NCI-H2029 treated with DMSO at 0.1 percent for 48 hours (cell line): ENCODE data around the gene TACSTD2.
"Not testable (repeated sequence)": the region's sequence is repeated elsewhere in the genome, so short reads cannot be mapped to it uniquely, and the experiment has no call there.

ENCODE experiments used
- DNase-seq: peaks from one replicate; lab custom pipeline; 2025; lab: John Stamatoyannopoulos, UW

The TACSTD2 gene

GRCh38 chr1:58587667-58588066 lies 10.6 kb upstream of the TACSTD2 start:
- no peak for DNase-seq

GRCh38 chr1:58586271-58586670 lies 9.2 kb upstream of the TACSTD2 start:
- no peak for DNase-seq

- DNase-seq, result no peak
These were observed 8.6 kb upstream of the TACSTD2 start for GRCh38 chr1:58585581-58586151.

- DNase-seq, result no peak
These were observed 8.1 kb upstream of the TACSTD2 start for GRCh38 chr1:58585166-58585565.

- DNase-seq, result no peak
These were observed 7.2 kb upstream of the TACSTD2 start for GRCh38 chr1:58584082-58584895.

GRCh38 chr1:58583496-58583895 lies 6.4 kb upstream of the TACSTD2 start:
- no peak for DNase-seq

GRCh38 chr1:58582143-58582542 lies 5.1 kb upstream of the TACSTD2 start:
- not testable (repeated sequence) for DNase-seq

GRCh38 chr1:58581641-58582040 lies 4.6 kb upstream of the TACSTD2 start:
- DNase-seq, result no peak

GRCh38 chr1:58580186-58580585 lies 3.1 kb upstream of the TACSTD2 start:
- DNase-seq, result no peak

GRCh38 chr1:58577654-58578030 lies 590 bp upstream of the TACSTD2 start:
- no peak for DNase-seq

GRCh38 chr1:58576325-58576726 lies 726 bp downstream of the TACSTD2 start:
- no peak for DNase-seq

- DNase-seq, result no peak
These were observed 1.3 kb downstream of the TACSTD2 start for GRCh38 chr1:58575551-58576324.

GRCh38 chr1:58574816-58575215 lies 2.2 kb downstream of the TACSTD2 start:
- no peak for DNase-seq

- DNase-seq, result no peak
These were observed 3.1 kb downstream of the TACSTD2 start for GRCh38 chr1:58573705-58574591.

GRCh38 chr1:58573138-58573537 lies 3.9 kb downstream of the TACSTD2 start:
- DNase-seq, result no peak

GRCh38 chr1:58572690-58573089 lies 4.4 kb downstream of the TACSTD2 start:
- no peak for DNase-seq

GRCh38 chr1:58571616-58572015 lies 5.4 kb downstream of the TACSTD2 start:
- no peak for DNase-seq

- no peak for DNase-seq
These were observed 6.2 kb downstream of the TACSTD2 start for GRCh38 chr1:58570817-58571216.

GRCh38 chr1:58570094-58570493 lies 7.0 kb downstream of the TACSTD2 start:
- DNase-seq, result no peak

- DNase-seq, result no peak
These were observed 8.1 kb downstream of the TACSTD2 start for GRCh38 chr1:58568911-58569310.

GRCh38 chr1:58568271-58568860 lies 8.7 kb downstream of the TACSTD2 start:
- no peak for DNase-seq

GRCh38 chr1:58566339-58566738 lies 10.7 kb downstream of the TACSTD2 start:
- no peak for DNase-seq
